ENCODE data around the gene EEFSEC. TPM values are rescaled to one million over a fixed set of nuclear protein-coding genes. Genes with fewer than 3 reads are reported as not detected.

Gene EEFSEC
- total and polyA plus RNA-seq, 4 donors = 9.8 to 20.1 (median 11.6) TPM

DNA sequence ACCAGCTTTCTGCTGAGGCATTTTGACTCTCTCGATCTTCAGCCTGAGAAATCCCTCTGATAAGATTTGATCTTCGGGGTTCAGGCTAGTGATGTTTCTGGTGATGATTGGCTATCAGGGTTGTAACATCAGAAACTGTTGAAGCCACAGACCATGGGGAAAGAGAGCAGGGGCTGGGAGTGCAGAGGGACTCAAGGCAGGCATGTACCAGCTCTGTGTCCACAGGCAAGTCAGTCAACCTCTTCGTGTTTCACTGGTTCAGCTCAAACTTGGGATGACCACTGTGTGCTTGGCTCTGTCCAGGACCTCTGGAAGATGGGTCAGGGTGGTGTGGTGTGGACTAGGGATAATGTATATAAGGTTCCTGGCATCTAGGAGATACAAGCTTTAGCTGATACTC is 116.5 kb downstream of the EEFSEC start:
- Histone ChIP-seq H3K9me3 (ENCODE audit: control insufficient read depth in 4 of 4, insufficient read depth in 3 of 4, low read length in 3 of 4) (no peaks in the 10 kb centered on the region), H3K36me3 (ENCODE audit: control insufficient read depth in 4 of 4, insufficient read depth in 4 of 4, low read length in 4 of 4) (peaks cover 0 to 10% (median 3%) of the 10 kb centered on the region in 4 donors), H3K27ac (ENCODE audit: low read depth in 1 of 2, low read length in 1 of 2) (no peak overlapping the region), H3K27me3 (ENCODE audit: control insufficient read depth in 3 of 3, insufficient read depth in 3 of 3, low read length in 2 of 3) (no peaks in the 10 kb centered on the region), H3K4me3 (no peak overlapping the region), H3K4me1 (ENCODE audit: control insufficient read depth in 5 of 5, insufficient read depth in 5 of 5, low read length in 5 of 5) (peaks cover 0 to 13% (median 3%) of the 10 kb centered on the region in 5 donors), H3K9ac (ENCODE audit: insufficient read depth in 1 of 2, low read length in 2 of 2) (no peak overlapping the region)
- ATAC-seq (ENCODE audit: insufficient read depth, low FRiP score) = no peak
- TF ChIP-seq, protein P1, sequence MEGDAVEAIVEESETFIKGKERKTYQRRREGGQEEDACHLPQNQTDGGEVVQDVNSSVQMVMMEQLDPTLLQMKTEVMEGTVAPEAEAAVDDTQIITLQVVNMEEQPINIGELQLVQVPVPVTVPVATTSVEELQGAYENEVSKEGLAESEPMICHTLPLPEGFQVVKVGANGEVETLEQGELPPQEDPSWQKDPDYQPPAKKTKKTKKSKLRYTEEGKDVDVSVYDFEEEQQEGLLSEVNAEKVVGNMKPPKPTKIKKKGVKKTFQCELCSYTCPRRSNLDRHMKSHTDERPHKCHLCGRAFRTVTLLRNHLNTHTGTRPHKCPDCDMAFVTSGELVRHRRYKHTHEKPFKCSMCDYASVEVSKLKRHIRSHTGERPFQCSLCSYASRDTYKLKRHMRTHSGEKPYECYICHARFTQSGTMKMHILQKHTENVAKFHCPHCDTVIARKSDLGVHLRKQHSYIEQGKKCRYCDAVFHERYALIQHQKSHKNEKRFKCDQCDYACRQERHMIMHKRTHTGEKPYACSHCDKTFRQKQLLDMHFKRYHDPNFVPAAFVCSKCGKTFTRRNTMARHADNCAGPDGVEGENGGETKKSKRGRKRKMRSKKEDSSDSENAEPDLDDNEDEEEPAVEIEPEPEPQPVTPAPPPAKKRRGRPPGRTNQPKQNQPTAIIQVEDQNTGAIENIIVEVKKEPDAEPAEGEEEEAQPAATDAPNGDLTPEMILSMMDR (IDR thresholded peaks at IDR 0.05; ENCODE audit: control extremely low read depth, extremely low read depth) = no peak
- DNase-seq = no peak
- WGBS, 2 donors = 87 to 89% methylated on average over 3 of the region's 3 CpGs

DNA sequence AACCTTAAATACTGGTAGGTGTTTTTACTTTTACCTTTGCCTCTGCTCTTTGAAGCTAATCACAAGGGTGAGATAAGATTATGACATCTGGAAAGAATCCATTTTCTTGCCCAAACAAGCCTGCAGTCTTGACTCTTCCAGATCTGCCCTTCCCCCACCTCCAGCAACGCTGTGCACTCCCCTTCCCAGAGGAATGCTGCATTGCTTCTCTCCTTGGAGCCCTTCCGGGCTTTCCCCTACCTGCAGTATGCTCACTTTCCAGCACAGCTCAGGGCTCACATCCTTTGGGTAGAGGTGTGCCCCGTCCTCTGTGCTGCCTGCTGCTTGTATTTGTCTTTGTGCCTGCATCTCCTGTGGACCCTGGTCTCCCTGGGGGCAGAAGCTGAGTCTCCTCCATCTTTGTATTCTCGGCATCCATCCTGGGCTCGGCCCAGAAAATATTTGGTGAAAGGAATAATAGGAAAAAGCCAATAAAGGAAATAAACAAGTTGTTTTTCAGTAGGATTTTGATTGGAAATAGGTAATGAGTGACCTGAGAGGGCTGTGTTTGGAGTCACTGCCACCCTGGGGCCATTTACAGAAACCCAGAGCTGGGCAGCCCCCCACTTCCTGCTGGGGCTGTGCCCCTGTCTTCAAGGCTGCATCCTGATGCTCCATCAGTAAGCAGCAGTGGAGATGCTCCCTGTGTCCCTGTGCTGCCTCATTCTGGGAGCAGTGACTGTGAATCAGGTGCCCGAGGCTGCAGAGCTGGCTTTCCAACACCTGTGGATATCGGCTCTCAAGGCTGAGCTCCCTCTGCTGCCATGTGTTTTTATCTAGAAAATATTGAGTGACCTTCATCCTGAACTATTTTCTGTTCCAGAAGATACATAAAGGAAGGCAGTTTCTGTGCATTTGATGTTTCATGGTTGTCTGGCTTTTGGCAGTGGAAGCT is 117.5 kb downstream of the EEFSEC start:
- ATAC-seq (ENCODE audit: insufficient read depth, low FRiP score) (no peak), DNase-seq (no peak)
- WGBS, 2 donors = 91 to 94% methylated on average over 7 of the region's 7 CpGs
- no peaks in the 10 kb centered on the region for H3K9me3 ChIP-seq (ENCODE audit: control insufficient read depth in 4 of 4, insufficient read depth in 3 of 4, low read length in 3 of 4)
- H3K9ac ChIP-seq (ENCODE audit: insufficient read depth in 1 of 2, low read length in 2 of 2) = no peak overlapping the region
- TF ChIP-seq, protein P1 (IDR thresholded peaks at IDR 0.05; ENCODE audit: control extremely low read depth, extremely low read depth) = no peak
- H3K4me1 ChIP-seq (ENCODE audit: control insufficient read depth in 5 of 5, insufficient read depth in 5 of 5, low read length in 5 of 5) = peaks cover 0 to 20% (median 5%) of the 10 kb centered on the region in 5 donors
- no peak overlapping the region for H3K27ac ChIP-seq (ENCODE audit: low read depth in 1 of 2, low read length in 1 of 2)
- H3K4me3 ChIP-seq = no peak overlapping the region
- H3K36me3 ChIP-seq (ENCODE audit: control insufficient read depth in 4 of 4, insufficient read depth in 4 of 4, low read length in 4 of 4) = peaks cover 0 to 7% (median 3%) of the 10 kb centered on the region in 4 donors
- H3K27me3 ChIP-seq (ENCODE audit: control insufficient read depth in 3 of 3, insufficient read depth in 3 of 3, low read length in 2 of 3) = no peaks in the 10 kb centered on the region

DNA sequence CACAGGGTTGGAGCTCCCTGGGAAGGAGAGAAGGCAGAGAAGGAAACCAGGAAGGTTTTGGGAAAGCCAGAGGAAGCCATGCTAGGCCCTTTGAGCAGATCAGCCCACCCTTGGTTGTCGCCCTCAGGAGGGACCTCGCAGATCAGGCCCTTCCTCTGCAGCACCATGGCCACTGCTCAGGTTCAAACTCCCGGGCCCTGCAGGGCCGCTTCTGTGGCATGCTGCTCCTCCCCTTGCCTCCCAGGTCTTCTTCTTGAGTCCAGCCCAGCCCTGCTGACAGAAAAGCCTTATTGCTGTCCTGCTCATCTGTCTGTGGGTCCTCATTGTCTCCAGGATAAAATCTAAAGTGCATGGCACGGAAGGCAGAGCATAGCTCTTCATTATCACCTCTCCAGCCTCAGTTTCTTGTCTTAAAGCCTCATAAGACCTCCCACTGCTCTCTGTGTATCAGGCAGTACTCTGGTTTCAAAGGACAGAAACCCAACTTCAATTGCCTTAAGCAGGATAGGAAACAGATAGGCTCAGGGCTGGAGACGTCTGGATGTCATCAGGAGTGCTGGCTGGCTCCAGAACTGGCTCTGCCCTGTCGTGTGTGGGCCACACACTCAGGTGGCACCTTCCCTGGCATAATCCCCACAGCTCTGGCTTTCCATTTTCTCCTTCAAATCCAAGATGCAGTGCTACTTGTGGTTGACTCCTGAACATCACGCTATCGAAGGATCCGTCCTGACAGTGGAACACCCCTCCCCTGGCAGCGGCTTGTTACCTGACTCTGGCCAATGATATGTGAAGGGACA is 118.5 kb downstream of the EEFSEC start:
- WGBS, 2 donors = 94 to 95% methylated on average over 11 of the region's 11 CpGs
- no peak overlapping the region for H3K27ac ChIP-seq (ENCODE audit: low read depth in 1 of 2, low read length in 1 of 2)
- TF ChIP-seq, protein P1 (IDR thresholded peaks at IDR 0.05; ENCODE audit: control extremely low read depth, extremely low read depth) = no peak
- DNase-seq (no peak), ATAC-seq (ENCODE audit: insufficient read depth, low FRiP score) (no peak)
- no peaks in the 10 kb centered on the region for H3K9me3 ChIP-seq (ENCODE audit: control insufficient read depth in 4 of 4, insufficient read depth in 3 of 4, low read length in 3 of 4)
- H3K36me3 ChIP-seq (ENCODE audit: control insufficient read depth in 4 of 4, insufficient read depth in 4 of 4, low read length in 4 of 4) = peaks cover 0 to 7% (median 3%) of the 10 kb centered on the region in 4 donors
- H3K27me3 ChIP-seq (ENCODE audit: control insufficient read depth in 3 of 3, insufficient read depth in 3 of 3, low read length in 2 of 3) = no peaks in the 10 kb centered on the region
- H3K9ac ChIP-seq (ENCODE audit: insufficient read depth in 1 of 2, low read length in 2 of 2) = no peak overlapping the region
- H3K4me1 ChIP-seq (ENCODE audit: control insufficient read depth in 5 of 5, insufficient read depth in 5 of 5, low read length in 5 of 5) = peaks cover 0 to 23% (median 9%) of the 10 kb centered on the region in 5 donors
- no peak overlapping the region for H3K4me3 ChIP-seq

Data from lung (tissue), 12 donors.